ENCODE data around the gene PKNOX2.

Gene PKNOX2

DNA sequence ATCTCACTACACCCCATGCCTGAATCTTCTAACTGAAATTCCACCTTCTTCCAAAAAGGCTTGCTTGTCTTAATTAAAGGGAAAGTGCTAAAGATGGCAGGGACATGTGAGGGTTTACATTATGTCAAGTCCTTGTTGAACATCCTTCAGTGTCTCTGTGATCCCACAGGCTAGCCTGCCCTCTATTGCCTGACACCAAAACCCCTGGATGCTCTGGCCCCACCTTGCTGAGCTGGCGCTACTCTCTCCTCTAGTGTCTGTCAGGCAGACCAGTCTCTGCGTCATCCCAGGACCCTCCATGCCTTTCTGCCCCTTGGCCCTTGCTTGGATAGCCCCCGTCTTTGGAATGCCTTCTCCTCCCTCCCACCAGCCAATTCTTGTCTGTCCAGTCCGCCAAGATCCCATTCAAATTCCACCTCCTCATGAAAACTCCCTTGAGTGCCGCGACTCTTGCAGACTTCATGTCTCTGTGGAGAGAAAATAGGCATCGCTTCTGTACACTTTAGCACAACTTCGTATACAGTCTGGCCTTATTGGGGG lies 69.3 kb downstream of the PKNOX2 start:
- DNase-seq (ENCODE audit: low read depth): no peak

GRCh38 chr11:125235071-125235471 lies 70.5 kb downstream of the PKNOX2 start:
- no peak for DNase-seq (ENCODE audit: low read depth)

DNA sequence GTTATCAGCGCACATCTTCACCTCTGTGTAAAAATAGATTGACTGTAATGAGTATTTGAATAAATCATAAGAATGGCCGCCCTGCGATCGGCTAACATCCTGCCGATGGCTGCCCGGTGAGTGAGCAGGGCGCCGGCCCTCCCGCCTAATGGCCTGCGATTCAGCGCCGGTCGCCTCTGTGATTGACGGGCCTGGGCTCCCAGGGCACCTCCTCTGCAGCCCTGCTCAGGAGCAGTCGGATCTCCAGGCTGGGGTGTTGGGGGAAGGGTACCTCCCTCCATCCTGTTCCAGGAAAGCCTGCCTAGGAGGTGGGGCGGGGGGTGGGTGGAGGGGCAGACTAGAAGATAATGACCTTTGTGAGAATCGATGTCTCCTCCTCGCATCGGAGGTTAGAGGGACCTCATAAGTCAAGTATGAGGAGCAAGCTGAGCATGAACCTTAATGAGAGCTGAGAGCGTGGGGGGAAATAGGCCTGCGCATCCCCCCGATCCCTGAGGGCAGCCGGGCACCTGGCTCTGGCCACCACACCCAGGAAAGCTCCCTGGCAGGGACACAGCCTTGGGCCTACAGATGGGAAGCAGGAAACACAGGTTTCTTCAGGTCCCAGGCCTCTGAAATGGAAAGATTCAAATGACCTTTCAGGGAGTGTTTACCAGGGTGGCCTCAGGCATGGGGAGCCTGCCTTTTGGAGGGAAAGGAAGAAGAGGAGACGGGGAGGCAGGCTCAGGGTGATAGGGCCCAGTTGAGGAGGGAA lies 71.7 kb downstream of the PKNOX2 start:
- no peak for DNase-seq (ENCODE audit: low read depth)

DNA sequence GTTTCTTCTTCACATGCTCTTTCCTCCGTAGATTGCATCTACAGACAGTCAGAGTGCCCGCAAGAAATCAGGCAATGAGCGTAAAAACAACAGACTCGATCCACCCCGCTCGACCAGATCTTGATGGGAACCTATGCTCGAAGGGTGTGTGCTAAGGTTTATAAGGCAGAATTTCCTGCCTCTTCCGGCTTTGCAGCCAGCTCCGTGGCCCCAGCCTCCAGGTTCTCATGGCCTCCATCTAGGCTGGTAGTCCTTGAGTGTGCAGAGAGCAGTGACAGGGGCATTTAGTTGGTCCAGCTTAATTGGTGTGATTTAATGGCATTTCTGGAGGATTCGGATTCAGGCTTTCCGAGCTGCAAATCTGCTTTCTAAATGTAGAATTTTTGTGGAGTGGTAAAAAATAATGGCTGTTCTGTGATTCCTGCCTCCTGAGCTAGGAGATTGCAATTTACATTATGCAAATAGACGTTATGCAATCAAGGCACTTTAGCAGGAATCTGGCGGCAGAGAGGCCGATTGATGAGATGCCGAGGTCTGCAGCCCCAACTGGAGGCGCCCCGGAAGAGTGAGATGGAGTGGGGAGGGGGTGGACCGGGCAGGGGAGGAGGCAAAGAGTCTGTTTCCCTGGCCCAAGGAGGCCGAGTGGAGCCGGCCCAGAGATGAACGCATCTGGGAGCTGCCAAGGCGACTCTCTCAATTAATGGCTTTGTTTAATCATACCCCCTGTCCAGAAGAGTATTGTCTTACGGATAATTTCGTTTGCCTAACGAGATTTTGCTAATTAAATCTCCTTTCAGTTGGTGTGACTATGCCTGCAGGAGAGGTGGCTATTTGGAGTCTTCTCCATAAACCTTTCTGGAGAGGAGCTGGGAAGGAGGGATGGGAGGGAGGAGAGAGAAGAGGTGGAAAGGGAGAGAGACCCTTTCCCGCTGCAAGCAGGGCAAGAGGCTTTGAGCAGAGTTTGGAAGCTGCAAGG lies 75.3 kb downstream of the PKNOX2 start:
- no peak for DNase-seq (ENCODE audit: low read depth)

DNA sequence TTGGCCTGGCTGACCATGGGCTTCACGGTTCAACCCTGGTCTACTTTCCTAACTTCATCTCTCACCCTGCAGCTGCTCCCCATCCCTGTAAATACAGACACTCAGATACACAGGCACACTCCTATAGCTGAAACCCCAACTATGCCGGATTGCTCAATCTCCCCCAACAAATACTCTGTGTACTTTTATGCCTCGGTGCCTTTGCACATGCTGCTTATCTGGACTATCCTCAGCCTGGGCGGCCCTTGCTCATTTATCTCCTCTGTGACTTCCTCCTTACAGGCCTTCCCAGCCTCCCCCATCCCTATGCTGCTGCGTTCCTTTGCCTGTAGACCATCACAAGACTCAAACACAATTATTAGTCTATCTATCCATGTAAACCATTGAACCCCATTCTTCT lies 76.6 kb downstream of the PKNOX2 start:
- DNase-seq (ENCODE audit: low read depth): no peak

GRCh38 chr11:125242141-125242775 lies 77.7 kb downstream of the PKNOX2 start:
- no peak for DNase-seq (ENCODE audit: low read depth)

DNA sequence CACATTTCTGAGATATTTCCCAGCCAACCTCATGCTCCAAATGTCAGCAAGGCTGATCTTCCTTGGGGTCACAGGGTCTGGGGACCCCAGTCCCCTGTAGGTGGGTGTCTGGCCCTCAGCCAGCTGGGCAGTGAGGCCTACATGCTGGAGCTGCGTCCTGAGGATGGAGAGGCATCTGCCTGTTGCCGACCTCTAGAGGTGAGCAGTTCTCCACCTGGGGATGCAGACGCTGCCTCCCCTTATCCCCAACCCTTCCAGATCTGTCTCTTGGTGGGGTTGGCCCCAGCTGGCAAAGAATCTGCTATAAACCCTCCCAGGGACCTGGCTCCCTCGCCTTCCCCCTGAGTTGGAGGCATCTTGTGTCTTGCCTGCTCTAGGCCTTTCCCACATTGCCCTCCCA lies 79.6 kb downstream of the PKNOX2 start:
- DNase-seq (ENCODE audit: low read depth): no peak

- DNase-seq (ENCODE audit: low read depth): no peak
Observed at GRCh38 chr11:125245299-125245698, 80.7 kb downstream of the PKNOX2 start.

DNA sequence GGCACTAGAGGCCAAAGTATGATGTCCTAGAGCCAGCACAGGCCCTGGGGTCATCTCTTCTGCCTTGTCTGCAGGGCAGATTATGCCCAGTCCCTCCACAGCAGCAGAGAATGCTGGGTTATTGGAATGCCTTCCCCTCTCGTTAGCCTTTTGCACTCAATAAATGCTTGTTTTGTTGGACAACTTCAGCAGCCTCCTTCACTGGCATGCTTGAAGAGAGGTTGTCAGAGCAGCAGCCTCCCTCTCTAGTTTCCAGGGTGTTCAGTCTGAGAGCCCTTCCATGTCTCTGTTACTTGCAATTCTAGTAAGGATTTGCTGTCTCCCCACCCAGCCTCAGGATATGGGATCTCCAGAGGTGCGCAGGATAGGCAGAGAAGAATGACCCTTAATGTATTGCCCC lies 82.9 kb downstream of the PKNOX2 start:
- DNase-seq (ENCODE audit: low read depth): no peak

- DNase-seq (ENCODE audit: low read depth): no peak
Observed at GRCh38 chr11:125250318-125251213, 86.0 kb downstream of the PKNOX2 start.

DNA sequence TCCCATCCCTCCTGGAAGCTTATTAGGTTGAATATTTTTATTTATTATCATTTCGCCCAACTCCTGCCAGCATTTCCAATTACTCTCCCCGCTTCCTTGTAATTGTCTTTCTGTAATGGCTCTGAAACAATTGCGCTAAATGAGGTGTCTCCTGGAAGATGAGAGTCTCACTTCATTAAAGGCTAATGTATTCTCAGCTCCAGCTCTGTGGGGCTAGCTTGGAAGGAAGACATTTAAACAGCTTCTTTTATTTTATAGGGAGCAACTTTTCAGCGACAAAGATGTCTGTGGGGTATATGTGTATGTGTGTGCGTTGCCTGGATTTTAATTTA lies 86.6 kb downstream of the PKNOX2 start:
- no peak for DNase-seq (ENCODE audit: low read depth)

DNA sequence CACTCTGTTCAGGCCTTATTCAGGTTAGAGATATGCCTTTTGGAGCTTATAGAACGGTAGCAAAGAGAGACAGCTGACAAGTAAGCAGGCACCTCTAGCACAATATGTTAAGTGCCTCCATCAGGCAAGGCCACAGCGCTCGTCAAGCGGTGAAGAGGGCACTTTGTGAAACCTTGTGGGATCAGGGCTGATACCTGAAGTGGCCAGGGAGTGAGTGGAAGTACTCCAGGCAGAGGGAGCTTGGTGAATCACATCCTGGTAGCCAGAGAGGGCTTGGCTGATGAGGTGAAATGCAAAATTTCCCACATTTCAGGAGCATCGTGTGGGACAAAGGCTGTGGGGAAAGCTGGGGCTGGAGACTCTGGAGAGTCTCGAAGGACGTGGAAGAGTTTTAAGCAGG lies 87.4 kb downstream of the PKNOX2 start:
- DNase-seq (ENCODE audit: low read depth): no peak

DNA sequence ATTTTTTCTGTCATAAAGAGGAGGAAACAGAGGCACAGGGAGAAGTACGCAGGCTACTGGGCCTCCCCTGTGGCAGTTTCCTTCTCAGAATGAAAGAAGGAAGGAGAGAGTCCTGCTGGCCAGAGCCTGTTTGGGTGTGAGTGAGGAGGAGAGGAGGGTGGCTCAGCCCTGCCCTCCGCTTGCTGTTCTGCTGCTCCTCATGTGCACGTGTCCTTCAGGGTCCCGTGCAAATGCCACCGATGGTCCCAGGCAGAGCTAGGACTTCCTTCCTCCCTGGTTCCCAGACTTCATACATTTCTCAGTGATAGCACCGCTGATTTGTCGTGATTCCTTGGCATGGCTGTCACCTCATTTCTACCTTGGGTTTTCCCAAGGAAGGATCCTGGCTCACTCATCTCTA lies 88.7 kb downstream of the PKNOX2 start:
- DNase-seq (ENCODE audit: low read depth): no peak

- DNase-seq (ENCODE audit: low read depth): no peak
Observed at GRCh38 chr11:125253795-125254525, 89.4 kb downstream of the PKNOX2 start.

DNA sequence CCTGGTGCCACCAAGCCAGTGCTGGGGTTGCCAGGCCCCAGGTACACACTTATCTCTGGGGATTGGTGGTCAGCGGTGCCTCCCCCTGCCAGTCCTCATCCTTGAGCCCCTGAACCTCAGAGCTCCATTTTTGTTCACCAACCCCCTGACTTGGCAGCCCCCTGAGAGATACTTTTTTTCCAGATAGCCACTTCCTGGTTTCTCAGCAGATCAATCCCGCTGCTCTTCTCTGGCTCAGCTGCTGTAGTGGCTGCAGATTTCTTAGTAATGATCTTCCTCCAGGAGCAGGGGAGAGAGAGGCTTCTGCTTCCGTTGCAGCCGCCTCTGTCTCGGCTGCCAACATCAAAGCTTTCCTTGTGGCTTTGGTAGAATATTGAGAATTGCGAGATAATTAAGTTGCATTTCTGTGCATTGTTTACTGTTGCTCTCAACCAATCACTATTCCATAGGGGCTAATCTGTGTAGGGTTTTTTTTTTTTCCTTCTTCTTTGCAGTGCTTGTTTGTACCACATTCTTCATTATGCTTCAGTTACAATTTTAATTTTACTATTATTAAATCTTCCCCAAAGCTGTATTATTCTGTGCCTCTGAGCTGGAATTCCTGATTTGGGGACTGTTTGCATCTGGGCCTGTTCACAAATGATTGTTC lies 92.1 kb downstream of the PKNOX2 start:
- no peak for DNase-seq (ENCODE audit: low read depth)

- no peak for DNase-seq (ENCODE audit: low read depth)
Observed at GRCh38 chr11:125257190-125257579, 92.6 kb downstream of the PKNOX2 start.

DNA sequence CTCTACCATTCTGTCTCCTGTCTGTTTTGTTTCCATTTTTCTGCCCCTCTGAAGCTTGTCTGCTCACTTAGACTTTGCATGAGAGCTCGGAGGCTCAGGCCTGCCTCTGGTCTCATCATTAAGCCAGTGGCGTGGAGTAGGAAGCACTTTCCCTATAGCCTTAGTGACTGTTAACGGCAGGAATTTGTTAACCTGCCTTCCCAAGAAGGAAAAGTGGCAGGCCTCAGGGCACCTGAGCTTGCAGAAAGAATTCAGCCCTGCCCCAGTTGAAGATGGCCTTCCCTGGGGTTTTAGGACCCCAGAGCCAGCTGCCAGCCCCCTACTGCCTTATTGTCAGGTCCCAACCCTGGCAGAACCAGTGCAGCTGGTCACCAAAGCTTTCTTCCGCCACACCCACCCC lies 93.2 kb downstream of the PKNOX2 start:
- DNase-seq (ENCODE audit: low read depth): no peak

DNA sequence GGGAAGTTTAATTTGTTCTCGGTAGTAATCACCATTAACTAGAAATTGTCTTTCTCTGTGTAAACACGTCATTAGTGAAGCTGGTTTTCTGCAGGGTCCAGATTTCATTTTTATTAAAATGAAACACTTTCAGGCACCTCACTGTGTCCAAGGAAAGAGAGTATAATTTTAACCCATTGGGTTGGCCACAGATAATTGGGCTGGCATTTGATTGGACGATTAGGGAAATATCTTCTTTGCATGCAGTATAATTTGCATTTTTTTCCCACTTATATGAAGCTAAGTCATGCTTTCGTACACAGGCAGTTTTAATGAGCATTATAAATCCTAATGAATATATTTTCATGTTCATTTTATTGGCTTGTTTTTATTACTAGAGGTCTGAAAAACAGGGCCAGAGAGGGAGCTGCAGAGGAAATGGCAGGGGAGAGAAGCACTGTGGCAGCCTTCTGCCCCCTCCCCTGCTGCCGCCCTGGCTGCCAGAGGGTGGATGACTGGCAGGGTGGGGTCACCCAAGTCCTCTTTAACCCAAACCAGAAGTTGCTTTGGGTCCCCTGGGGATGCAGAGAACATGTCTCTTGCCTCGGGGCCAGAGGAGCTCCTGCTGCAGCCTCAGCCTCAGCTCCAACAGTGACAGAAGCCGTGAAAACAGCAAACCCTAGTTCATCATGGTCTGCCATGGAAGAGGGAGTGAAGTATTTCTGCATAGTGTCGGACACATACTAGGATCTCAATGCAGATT lies 93.9 kb downstream of the PKNOX2 start:
- DNase-seq (ENCODE audit: low read depth): no peak

GRCh38 chr11:125261588-125261987 lies 97.0 kb downstream of the PKNOX2 start:
- DNase-seq (ENCODE audit: low read depth): no peak
